ENCODE data around the gene CZIB.
A peak's percentile ranks its signal among the peaks of the same experiment; 100 is the strongest.
"Not testable (repeated sequence)": the region's sequence is repeated elsewhere in the genome, so short reads cannot be mapped to it uniquely, and the experiment has no call there.

Gene CZIB

GRCh38 chr1:53238197-53239155 lies 18.0 kb upstream of the CZIB start, which contains the start of gene MAGOH:
TSS of gene MAGOH (minus strand) at chr1:53238518. CDS start at chr1:53238448, 70 bp downstream.
- peak; percentile 95 for DNase-seq

GRCh38 chr1:53237638-53238037 lies 17.2 kb upstream of the CZIB start:
- DNase-seq, result no peak

- no peak for DNase-seq
These were observed 490 bp upstream of the CZIB start for GRCh38 chr1:53220962-53221286.

- no peak for DNase-seq
These were observed 723 bp downstream of the CZIB start for GRCh38 chr1:53219711-53220110.

GRCh38 chr1:53218201-53218600 lies 2.2 kb downstream of the CZIB start:
- no peak for DNase-seq

- no peak for DNase-seq
These were observed 6.0 kb downstream of the CZIB start for GRCh38 chr1:53214376-53214940.

- no peak for DNase-seq
These were observed 9.5 kb downstream of the CZIB start for GRCh38 chr1:53210954-53211353.

- DNase-seq, result no peak
These were observed 10.1 kb downstream of the CZIB start for GRCh38 chr1:53210352-53210751.

- no peak for DNase-seq
These were observed 12.7 kb downstream of the CZIB start for GRCh38 chr1:53207726-53208125.

GRCh38 chr1:53206735-53207379 lies 13.6 kb downstream of the CZIB start:
- no peak for DNase-seq

- DNase-seq, result not testable (repeated sequence)
These were observed 14.2 kb downstream of the CZIB start for GRCh38 chr1:53206083-53206685.

- DNase-seq, result not testable (repeated sequence)
These were observed 14.9 kb downstream of the CZIB start for GRCh38 chr1:53205496-53205895.

- no peak for DNase-seq
These were observed 17.0 kb downstream of the CZIB start for GRCh38 chr1:53203466-53203865.

- DNase-seq, result no peak
These were observed 22.2 kb downstream of the CZIB start for GRCh38 chr1:53198241-53198651.

- DNase-seq, result no peak
These were observed 22.9 kb downstream of the CZIB start for GRCh38 chr1:53197291-53198200.

GRCh38 chr1:53196485-53197290 lies 23.7 kb downstream of the CZIB start, which contains the start of gene CPT2:
TSS of gene CPT2 (plus strand) at chr1:53196824. CDS start at chr1:53196944, 120 bp downstream.
- DNase-seq, result peak; percentile 87

- no peak for DNase-seq
These were observed 24.4 kb downstream of the CZIB start for GRCh38 chr1:53196017-53196484.

- DNase-seq, result no peak
These were observed 25.0 kb downstream of the CZIB start for GRCh38 chr1:53195246-53196016.

GRCh38 chr1:53190210-53190611 lies 30.2 kb downstream of the CZIB start:
- DNase-seq, result no peak

- no peak for DNase-seq
These were observed 31.4 kb downstream of the CZIB start for GRCh38 chr1:53189061-53189460.

All from activated T-cell treated with anti-CD3 and anti-CD28 coated beads, Interleukin-2, amount 50 U/mL, for 1 hour (primary cell).